OCI-LY1 (cell line): ENCODE results near the gene CACFD1.

Experiments used
- CTCF ChIP-seq: fragments of 200-600 bp; sonication (generic), shearing (Covaris generic); IDR thresholded peaks from 2 replicates; pipeline ENCODE4 v1.5.1; 2017; ENCODE audit warnings: mild to moderate bottlenecking, antibody characterized with exemption, low read length, moderate library complexity, mixed read lengths
- EZH2 ChIP-seq: fragments of 200-600 bp; sonication (generic), shearing (Covaris generic); IDR thresholded peaks from 2 replicates; pipeline ENCODE4 v1.8.0; 2017; ENCODE audit warnings: borderline replicate concordance, mixed run types, mild to moderate bottlenecking, antibody characterized with exemption, low read length, moderate library complexity, mixed read lengths

DNA sequence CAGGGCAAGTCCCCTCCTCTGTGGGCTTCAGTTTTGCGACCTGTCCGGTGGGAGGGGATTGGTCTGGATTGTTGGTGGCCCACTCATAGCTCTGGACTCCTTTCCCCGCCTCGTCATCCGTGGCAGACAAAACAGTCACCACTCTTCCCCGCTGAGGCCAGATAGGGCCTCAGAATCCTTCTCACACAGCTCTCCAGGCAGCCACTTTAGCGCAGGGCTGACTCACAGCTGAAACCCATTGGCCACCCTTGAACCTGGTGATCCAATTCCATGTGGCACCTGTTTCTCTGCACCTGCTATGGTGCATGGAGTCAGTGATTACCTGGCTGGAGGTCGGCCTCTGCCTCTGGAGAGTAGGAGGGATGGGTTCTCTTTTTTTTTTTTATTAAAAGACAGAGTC is 15.8 kb upstream of the CACFD1 start:
- TF ChIP-seq EZH2 (no peak), CTCF (no peak)
